Measurements from ENCODE around the gene USP16. TPM values are rescaled to one million over a fixed set of nuclear protein-coding genes. Genes with fewer than 3 reads are reported as not detected.
A peak's percentile ranks its signal among the peaks of the same experiment; 100 is the strongest.

Gene USP16
- total and polyA plus RNA-seq, 2 of the 13 experiments (the other 11 are each of a cell fraction or from before 2014, with no cell fraction given) = 16.5 to 46.9 TPM

DNA sequence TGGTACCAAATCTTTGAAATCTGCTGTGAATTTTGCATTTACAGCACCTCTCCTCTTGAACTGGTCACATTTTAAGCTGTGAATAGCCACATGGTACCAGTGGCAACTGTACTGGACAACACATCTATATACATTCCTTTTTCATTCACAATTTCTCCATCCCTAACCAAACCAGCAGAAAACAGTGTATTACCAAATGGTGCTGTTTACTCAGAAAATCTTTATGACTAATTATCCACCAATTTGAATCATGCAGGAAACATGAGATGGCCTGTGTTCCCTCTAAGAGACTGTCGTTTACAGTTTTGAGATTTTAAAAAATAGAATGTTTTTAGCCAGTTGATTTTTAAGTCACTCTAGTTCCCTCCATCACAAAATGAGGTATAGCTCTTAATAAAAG is 66.6 kb downstream of the USP16 start (continued):
- TF ChIP-seq JUNB (CRISPR knock-in tag; IDR thresholded peaks at IDR 0.05; ENCODE audit: borderline replicate concordance) (no peak), EP300 (IDR thresholded peaks at IDR 0.05; ENCODE audit: low read depth in 2 of 2, low read length in 2 of 2) (no peak), EP300 (CRISPR knock-in tag; IDR thresholded peaks at IDR 0.05; ENCODE audit: borderline replicate concordance) (no peak), ZMYM4 (CRISPR knock-in tag; IDR thresholded peaks at IDR 0.05) (no peak), ZMYM2 (CRISPR knock-in tag; IDR thresholded peaks at IDR 0.05) (no peak)
- TF ChIP-seq, protein P1, sequence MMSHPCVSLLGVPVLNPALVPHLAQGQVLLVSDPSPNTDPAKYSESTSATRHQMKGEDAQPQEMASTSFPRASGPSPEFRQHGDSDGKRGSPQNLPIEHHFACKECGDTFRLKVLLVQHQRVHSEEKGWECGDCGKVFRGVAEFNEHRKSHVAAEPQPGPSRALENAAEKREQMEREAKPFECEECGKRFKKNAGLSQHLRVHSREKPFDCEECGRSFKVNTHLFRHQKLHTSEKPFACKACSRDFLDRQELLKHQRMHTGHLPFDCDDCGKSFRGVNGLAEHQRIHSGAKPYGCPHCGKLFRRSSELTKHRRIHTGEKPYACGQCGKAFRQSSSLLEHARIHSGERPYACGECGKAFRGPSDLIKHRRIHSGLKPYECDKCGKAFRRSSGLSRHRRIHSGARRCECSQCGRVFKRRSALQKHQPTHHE (CRISPR knock-in tag; IDR thresholded peaks at IDR 0.05; ENCODE audit: borderline replicate concordance) = no peak

- CTCF ChIA-PET (ENCODE audit: low intra/inter-chr PET ratio, low total read pairs) = no interaction called here
- Histone ChIP-seq H3K27me3 (ENCODE audit: control insufficient read depth in 1 of 2, insufficient read depth in 2 of 2, low read length in 2 of 2) (no peaks in the 10 kb centered on the region), H3K9ac (ENCODE audit: insufficient read depth, low read depth, low read length) (peak overlapping the region; percentile 9; the same call in 1 of the 2 replicates), H3K79me2 (ENCODE audit: insufficient read depth, low read length) (no peaks in the 10 kb centered on the region), H3K4me3 (replicated peaks in 1 of 3; ENCODE audit: insufficient read depth in 1 of 3, low read depth in 2 of 3, low read length in 3 of 3) (peak overlapping the region in 1 of 3 experiments; percentile 50; a peak in 2 of 6 replicates), H3K36me3 (replicated peaks in 1 of 2; ENCODE audit: control insufficient read depth in 1 of 2, insufficient read depth in 2 of 2, low read length in 2 of 2) (no peaks in the 10 kb centered on the region), H3K4me2 (ENCODE audit: low read depth, low read length) (peak overlapping the region; percentile 77), H3K4me1 (ENCODE audit: insufficient read depth, low read length) (peaks cover 17% of the 10 kb centered on the region), H4K20me1 (ENCODE audit: insufficient read depth, low read length) (no peaks in the 10 kb centered on the region), H2AFZ (ENCODE audit: low read length) (peak overlapping the region; percentile 51), H3K9me3 (ENCODE audit: low read length) (no peaks in the 10 kb centered on the region), H3K27ac (ENCODE audit: extremely low read length, insufficient read depth, low read length) (no peak overlapping the region)
- POLR2A ChIA-PET = interaction anchor here (1.4 kb wide), 1 partner anchor 18 kb away, joined by 6 read pairs; no protein-coding TSS in a partner anchor
- FAIRE-seq = no peak
- peak; percentile 85 for ATAC-seq
- 7% methylated on average over 9 of the region's 9 CpGs for WGBS (ENCODE audit: low lambda C conversion rate)
- no peak for DNase-seq (ENCODE audit: low spot score)
- intact Hi-C loops (cut with micrococcal nuclease; ENCODE audit: unreplicated experiment) (loop anchor here (10.0 kb wide), 1 partner anchor 382 kb away; no protein-coding TSS in a partner anchor), in situ Hi-C loops (cut with HindIII; ENCODE audit: extremely low pct_ligation_motif_present, low pct_unique_long_range_greater_than_20kb) (loop anchor here (25.0 kb wide), 2 partner anchors 745 to 1995 kb away; no protein-coding TSS in a partner anchor)
- TF ChIP-seq ZNF644 (CRISPR knock-in tag; IDR thresholded peaks at IDR 0.05; ENCODE audit: low read depth) = peak; percentile 35; the same call in 1 of the 2 replicates
- 0 out of 2 replicates have a peak, but pooled peaks have one; percentile 25 for TF ChIP-seq ARID3A (IDR thresholded peaks at IDR 0.05; ENCODE audit: low read depth, low read length)
- TF ChIP-seq ZBTB37 (CRISPR knock-in tag; IDR thresholded peaks at IDR 0.05) = no peak
- 0 out of 2 replicates have a peak, but pooled peaks have one; percentile 46 for TF ChIP-seq POGZ (CRISPR knock-in tag; IDR thresholded peaks at IDR 0.05)
- 0 out of 2 replicates have a peak, but pooled peaks have one; percentile 20 for TF ChIP-seq ZMYM4 (CRISPR knock-in tag; IDR thresholded peaks at IDR 0.05)
- TF ChIP-seq STAG1 (CRISPR knock-in tag; IDR thresholded peaks at IDR 0.05) = peak; percentile 29; the same call in 1 of the 2 replicates
- peak; percentile 99 for TF ChIP-seq ZIK1 (CRISPR knock-in tag; IDR thresholded peaks at IDR 0.05; ENCODE audit: borderline replicate concordance, low read depth)
- peak; percentile 100 for TF ChIP-seq MZF1 (CRISPR knock-in tag; IDR thresholded peaks at IDR 0.05; ENCODE audit: borderline replicate concordance)
- 0 out of 2 replicates have a peak, but pooled peaks have one; percentile 25 for TF ChIP-seq SALL1 (CRISPR knock-in tag; IDR thresholded peaks at IDR 0.05)
- TF ChIP-seq TAF1 (CRISPR knock-in tag; IDR thresholded peaks at IDR 0.05) = no peak
- TF ChIP-seq HNF4A (CRISPR knock-in tag; IDR thresholded peaks at IDR 0.05) = peak; percentile 50; the same call in 1 of the 2 replicates
- no peak for TF ChIP-seq RARG (CRISPR knock-in tag; IDR thresholded peaks at IDR 0.05; ENCODE audit: low read depth)
- TF ChIP-seq ZMYM3 (CRISPR knock-in tag; IDR thresholded peaks at IDR 0.05) = 0 out of 2 replicates have a peak, but pooled peaks have one; percentile 10
- no TSS peak for BruUV-seq (replicated peaks)
Measured at GRCh38 chr21:29092102-29092959, 67.9 kb downstream of the USP16 start.

Measured in HepG2 (cell line).